ENCODE measurements around the gene TEKTIP1.

DNA sequence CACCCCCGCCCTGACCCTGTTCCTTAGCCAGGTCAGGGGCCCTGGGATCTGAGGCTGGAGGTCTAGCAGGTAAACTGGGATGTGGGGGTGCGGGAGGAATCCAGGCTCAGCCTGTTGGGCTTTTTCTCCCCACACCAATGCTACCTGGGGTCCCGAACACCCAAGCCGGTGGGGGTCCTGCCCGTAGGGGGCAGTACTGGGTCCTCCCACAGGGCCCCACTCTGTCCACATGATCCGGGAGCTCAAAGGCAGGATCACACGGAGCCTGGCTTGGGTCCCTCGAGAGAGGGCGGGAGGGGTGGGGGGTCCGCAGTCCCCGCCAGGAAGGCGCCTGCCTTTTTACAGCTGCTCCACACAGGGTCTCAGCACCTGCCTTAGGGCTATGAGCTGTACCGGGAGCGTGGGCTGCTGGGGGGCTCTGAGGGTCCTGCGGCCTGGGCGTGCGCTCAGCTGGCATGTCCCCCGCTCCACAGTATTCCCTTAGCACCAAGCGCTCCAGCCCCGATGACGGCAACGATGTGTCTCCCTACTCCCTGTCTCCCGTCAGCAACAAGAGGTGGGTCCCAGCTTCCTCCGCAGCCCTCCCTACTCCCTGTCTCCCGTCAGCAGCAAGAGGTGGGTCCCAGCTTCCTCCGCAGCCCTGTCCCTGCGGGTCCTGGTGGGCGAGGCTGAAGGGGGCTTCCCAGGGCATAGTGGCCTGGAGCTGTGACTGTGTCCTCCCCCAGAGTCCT lies 12.3 kb upstream of the TEKTIP1 start:
- TF ChIP-seq, protein P1, sequence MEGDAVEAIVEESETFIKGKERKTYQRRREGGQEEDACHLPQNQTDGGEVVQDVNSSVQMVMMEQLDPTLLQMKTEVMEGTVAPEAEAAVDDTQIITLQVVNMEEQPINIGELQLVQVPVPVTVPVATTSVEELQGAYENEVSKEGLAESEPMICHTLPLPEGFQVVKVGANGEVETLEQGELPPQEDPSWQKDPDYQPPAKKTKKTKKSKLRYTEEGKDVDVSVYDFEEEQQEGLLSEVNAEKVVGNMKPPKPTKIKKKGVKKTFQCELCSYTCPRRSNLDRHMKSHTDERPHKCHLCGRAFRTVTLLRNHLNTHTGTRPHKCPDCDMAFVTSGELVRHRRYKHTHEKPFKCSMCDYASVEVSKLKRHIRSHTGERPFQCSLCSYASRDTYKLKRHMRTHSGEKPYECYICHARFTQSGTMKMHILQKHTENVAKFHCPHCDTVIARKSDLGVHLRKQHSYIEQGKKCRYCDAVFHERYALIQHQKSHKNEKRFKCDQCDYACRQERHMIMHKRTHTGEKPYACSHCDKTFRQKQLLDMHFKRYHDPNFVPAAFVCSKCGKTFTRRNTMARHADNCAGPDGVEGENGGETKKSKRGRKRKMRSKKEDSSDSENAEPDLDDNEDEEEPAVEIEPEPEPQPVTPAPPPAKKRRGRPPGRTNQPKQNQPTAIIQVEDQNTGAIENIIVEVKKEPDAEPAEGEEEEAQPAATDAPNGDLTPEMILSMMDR (IDR thresholded peaks at IDR 0.05): no peak
- TF ChIP-seq POLR2AphosphoS5 (IDR thresholded peaks at IDR 0.05) (no peak), EP300 (IDR thresholded peaks at IDR 0.05) (no peak)
